Measurements from ENCODE around the gene SPEM1. TPM values are rescaled to one million over a fixed set of nuclear protein-coding genes. Genes with fewer than 3 reads are reported as not detected.

Gene SPEM1
- total RNA-seq, 4 donors from 2014 or later = not detected

DNA sequence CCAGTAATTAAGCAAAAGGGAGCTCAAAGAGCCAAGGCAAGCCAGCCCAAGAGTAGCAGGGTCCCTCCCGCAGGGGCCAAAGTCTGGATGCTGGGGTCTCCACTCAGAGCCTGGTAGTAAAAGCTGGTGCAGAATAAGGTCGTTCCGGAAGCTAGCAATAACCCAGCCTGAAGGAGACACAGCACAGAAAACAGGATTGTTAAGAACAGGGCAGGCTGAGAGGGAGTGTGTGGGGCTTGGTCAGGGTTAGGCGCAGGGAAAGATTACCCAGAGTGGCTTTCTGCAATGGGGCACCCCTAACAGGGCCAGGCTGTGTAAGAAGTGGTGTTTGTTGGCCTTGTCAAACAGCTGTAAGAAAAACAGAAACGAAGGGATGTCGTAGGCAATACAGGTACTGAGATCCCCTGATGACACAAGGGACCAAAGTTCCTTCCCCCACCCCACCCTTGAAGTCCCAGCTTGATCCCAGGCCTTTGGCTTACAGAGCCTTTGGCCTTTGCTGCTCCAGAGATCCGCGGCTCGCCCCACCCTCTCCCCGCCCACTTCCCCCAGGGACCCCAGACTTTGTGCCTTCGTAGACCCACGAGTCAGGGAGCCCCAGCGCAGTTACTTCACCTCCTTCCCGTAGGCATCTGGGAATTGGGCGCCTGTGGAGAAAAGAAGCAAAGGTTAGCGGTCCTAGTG, 16.9 kb upstream of the SPEM1 start:
- TF ChIP-seq POLR2A (IDR thresholded peaks at IDR 0.05) = no peak
- TF ChIP-seq, protein P1, sequence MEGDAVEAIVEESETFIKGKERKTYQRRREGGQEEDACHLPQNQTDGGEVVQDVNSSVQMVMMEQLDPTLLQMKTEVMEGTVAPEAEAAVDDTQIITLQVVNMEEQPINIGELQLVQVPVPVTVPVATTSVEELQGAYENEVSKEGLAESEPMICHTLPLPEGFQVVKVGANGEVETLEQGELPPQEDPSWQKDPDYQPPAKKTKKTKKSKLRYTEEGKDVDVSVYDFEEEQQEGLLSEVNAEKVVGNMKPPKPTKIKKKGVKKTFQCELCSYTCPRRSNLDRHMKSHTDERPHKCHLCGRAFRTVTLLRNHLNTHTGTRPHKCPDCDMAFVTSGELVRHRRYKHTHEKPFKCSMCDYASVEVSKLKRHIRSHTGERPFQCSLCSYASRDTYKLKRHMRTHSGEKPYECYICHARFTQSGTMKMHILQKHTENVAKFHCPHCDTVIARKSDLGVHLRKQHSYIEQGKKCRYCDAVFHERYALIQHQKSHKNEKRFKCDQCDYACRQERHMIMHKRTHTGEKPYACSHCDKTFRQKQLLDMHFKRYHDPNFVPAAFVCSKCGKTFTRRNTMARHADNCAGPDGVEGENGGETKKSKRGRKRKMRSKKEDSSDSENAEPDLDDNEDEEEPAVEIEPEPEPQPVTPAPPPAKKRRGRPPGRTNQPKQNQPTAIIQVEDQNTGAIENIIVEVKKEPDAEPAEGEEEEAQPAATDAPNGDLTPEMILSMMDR (IDR thresholded peaks at IDR 0.05) = no peak
- 12 to 29% methylated on average over 6 to 14 of the region's 16 CpGs for WGBS, 2 donors
- H3K4me3 ChIP-seq = peak overlapping the region; percentile 43 to 92 (median 74)
- peak overlapping the region; percentile 85 to 95 (median 92) for H3K27ac ChIP-seq
- intact Hi-C loops (cut with DNase I) = no loop called here
- H3K9me3 ChIP-seq = no peaks in the 10 kb centered on the region
- DNase-seq = no peak
- peaks cover 0 to 10% (median 0%) of the 10 kb centered on the region in 4 donors for H3K27me3 ChIP-seq
- H3K4me1 ChIP-seq = peaks cover 13 to 42% (median 26%) of the 10 kb centered on the region in 3 donors
- H3K36me3 ChIP-seq = no peaks in the 10 kb centered on the region

GRCh38 chr17:7403727-7403976, 16.5 kb upstream of the SPEM1 start:
- Histone ChIP-seq H3K9me3 (no peaks in the 10 kb centered on the region), H3K36me3 (peaks cover 0 to 4% (median 0%) of the 10 kb centered on the region in 3 donors), H3K27ac (peak overlapping the region; percentile 85 to 95 (median 92)), H3K4me1 (peaks cover 13 to 42% (median 26%) of the 10 kb centered on the region in 3 donors), H3K4me3 (peak overlapping the region; percentile 43 to 92 (median 74)), H3K27me3 (peaks cover 0 to 10% (median 0%) of the 10 kb centered on the region in 4 donors)
- intact Hi-C loops (cut with DNase I) = no loop called here
- WGBS, 2 donors = 0% methylated on average over 7 of the region's 13 CpGs; no CpG with 5 or more reads in 1 of the 2 donors
- DNase-seq = no peak
- TF ChIP-seq POLR2A (IDR thresholded peaks at IDR 0.05) = no peak
- TF ChIP-seq, protein P1 (IDR thresholded peaks at IDR 0.05) = no peak

DNA sequence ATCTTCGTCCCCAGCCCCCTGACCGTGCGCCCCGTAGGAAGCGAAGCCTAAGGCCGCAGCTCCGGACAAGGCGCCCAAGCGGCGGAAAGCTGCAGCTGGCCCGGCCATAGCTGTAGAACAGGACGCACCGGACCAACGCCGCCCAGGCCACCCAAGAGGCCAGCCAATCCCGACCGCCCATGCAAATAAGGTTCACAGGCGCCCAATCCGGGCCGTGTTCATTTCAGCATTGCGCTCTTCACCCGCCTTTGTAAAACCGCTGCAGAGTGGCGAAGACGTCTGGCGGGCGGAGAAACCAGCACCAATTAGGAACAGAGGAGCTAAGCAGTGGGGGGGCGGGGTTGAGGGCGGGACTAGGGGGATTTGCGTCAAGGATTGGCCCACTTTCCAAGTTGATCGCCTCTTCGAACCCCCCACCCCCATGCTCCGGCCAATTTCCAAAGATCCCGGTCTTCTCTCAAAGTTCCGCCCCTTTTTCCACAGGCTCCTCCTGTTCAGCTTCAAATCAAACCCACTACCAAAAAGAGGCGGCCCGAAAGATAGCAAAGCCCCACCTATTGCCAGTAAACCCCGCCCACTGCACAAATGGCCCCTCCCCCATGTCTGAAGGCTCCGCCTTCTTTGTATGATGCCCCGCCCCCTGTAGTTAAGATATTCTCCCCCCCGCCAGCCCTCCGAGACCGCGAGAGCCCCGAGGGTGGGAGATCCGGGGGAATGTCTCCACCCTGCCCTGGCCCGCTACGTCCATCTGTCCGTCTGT, 16.0 kb upstream of the SPEM1 start, which contains the start of gene TMEM256:
Gene TMEM256, minus strand, starts transcription at position 121 of the 760 bp plus-strand sequence. Its CDS starts 13 bp downstream, at position 108.
- intact Hi-C loops (cut with DNase I) = no loop called here

GRCh38 chr17:7404737-7405349, 15.3 kb upstream of the SPEM1 start:
- peak overlapping the region; percentile 43 to 92 (median 74) for H3K4me3 ChIP-seq
- no peaks in the 10 kb centered on the region for H3K9me3 ChIP-seq
- peaks cover 0 to 10% (median 0%) of the 10 kb centered on the region in 4 donors for H3K27me3 ChIP-seq
- H3K4me1 ChIP-seq = peaks cover 13 to 42% (median 26%) of the 10 kb centered on the region in 3 donors
- WGBS, 2 donors = no CpG with 5 or more reads among the region's 65 CpGs
- TF ChIP-seq POLR2A (IDR thresholded peaks at IDR 0.05) = peak in 2 of 4 donors; percentile 63 to 66
- TF ChIP-seq, protein P1 (IDR thresholded peaks at IDR 0.05) = no peak
- peak overlapping the region; percentile 85 to 95 (median 92) for H3K27ac ChIP-seq
- DNase-seq = no peak
- peaks cover 0 to 16% (median 0%) of the 10 kb centered on the region in 3 donors for H3K36me3 ChIP-seq
- intact Hi-C loops (cut with DNase I) = no loop called here

More for the DNA sequence above, 16.0 kb upstream of the SPEM1 start, which contains the start of gene TMEM256:
- DNase-seq = peak; percentile 95
- Histone ChIP-seq H3K4me3 (peak within 1 kb of the TSS; percentile 43 to 92 (median 74)), H3K27ac (peak within 1 kb of the TSS; percentile 85 to 95 (median 92)), H3K4me1 (peaks cover 13 to 42% (median 26%) of the 10 kb centered on the region in 3 donors), H3K9me3 (no peaks in the 10 kb centered on the region), H3K36me3 (peaks cover 0 to 9% (median 0%) of the 10 kb centered on the region in 3 donors), H3K27me3 (peaks cover 0 to 10% (median 0%) of the 10 kb centered on the region in 4 donors)
- WGBS, 2 donors = 1% methylated on average over 12 to 30 of the region's 49 CpGs
- TF ChIP-seq, protein P1 (IDR thresholded peaks at IDR 0.05) = peak in 2 of 6 experiments; percentile 27 to 29
- TF ChIP-seq POLR2A (IDR thresholded peaks at IDR 0.05) = peak in 3 of 4 donors; percentile 90 to 98 (median 97)

Data from esophagus squamous epithelium (tissue), 5 donors.